HCT116 (cell line): Measurements from ENCODE around the gene RGSL1. TPM values are rescaled to one million over a fixed set of nuclear protein-coding genes. Genes with fewer than 3 reads are reported as not detected.

Experiments used
- ATAC-seq: fragments of 200-7000 bp; cut with Tn5 transposase; 2 replicates; pipeline ENCODE4 v1.9.1; 2020; ENCODE audit warnings: mild to moderate bottlenecking, moderate library complexity
- BruUV-seq: library from RNA; stranded (reverse); fragments of 400-500 nt; replicated peaks from 2 replicates; lab custom pipeline; 2021; lab: Mats Ljungman, UMichigan
- CTCF ChIA-PET: fragments of 300-600 bp; sonication (Branson Sonifier 250); formaldehyde crosslinking; loops from one replicate; lab custom pipeline; 2021; ENCODE audit warnings: antibody characterized with exemption; lab: Charles Lee
- POLR2A ChIA-PET: fragments of 300-600, 350-600 bp; sonication (Branson Sonifier 250); formaldehyde crosslinking; loops from one replicate; lab custom pipeline; 2021; ENCODE audit warnings: antibody characterized with exemption; lab: Charles Lee
- RAD21 ChIA-PET, 2 experiments: fragments of 300-600 bp; sonication (Branson Sonifier 250); formaldehyde crosslinking; loops; one replicate each; lab custom pipeline; 2023; ENCODE audit warnings: low total read pairs in 2 of 2; ENCODE audit not compliant: uncharacterized antibody in 2 of 2, unreplicated experiment in 2 of 2, low non-redundant PET in 1 of 2; lab: Charles Lee
- DNase-seq: peaks from one replicate; pipeline ENCODE4 v3.0.0-alpha.2; 2010; ENCODE audit warnings: low read depth, low spot score
- H2AFZ ChIP-seq: fragments of 200-600 bp; shearing (Covaris generic), sonication (generic); 2 replicates; pipeline ENCODE4 v1.6.1; 2017; ENCODE audit warnings: low read depth, mixed run types, mixed read lengths, antibody characterized with exemption, low read length; ENCODE audit not compliant: poor library complexity, severe bottlenecking
- H3K27ac ChIP-seq: 2 replicates; pipeline ENCODE4 v1.5.1; 2012; ENCODE audit warnings: low read depth, low read length
- H3K27me3 ChIP-seq: fragments of 200-600 bp; sonication (generic); 2 replicates; pipeline ENCODE4 v1.6.1; 2016; ENCODE audit warnings: mixed run types, low read length, mixed read lengths; ENCODE audit not compliant: insufficient read depth
- H3K36me3 ChIP-seq, 2 experiments: fragments of 200-500 bp in 1 of 2; fragments of 200-600 bp in 1 of 2; sonication (Bioruptor generic) in 1 of 2; sonication (generic) in 1 of 2; 2 replicates each; pipeline versions ENCODE4 v1.5.1 to v1.6.1; 2014 to 2016; ENCODE audit warnings: low read length in 2 of 2, inconsistent platforms in 1 of 2, mixed read lengths in 1 of 2, mixed run types in 1 of 2; ENCODE audit not compliant: insufficient read depth in 2 of 2, control insufficient read depth in 1 of 2
- H3K4me1 ChIP-seq, 2 experiments: fragments of 200-600 bp in 1 of 2; sonication (generic) in 1 of 2; 2 replicates each; pipeline versions ENCODE4 v1.5.1 to v1.6.1; 2012 to 2017; ENCODE audit warnings: low read length in 2 of 2, inconsistent platforms in 1 of 2, mild to moderate bottlenecking in 1 of 2, mixed read lengths in 1 of 2, mixed run types in 1 of 2, moderate library complexity in 1 of 2; ENCODE audit not compliant: insufficient read depth in 2 of 2, control insufficient read depth in 1 of 2
- H3K4me2 ChIP-seq: fragments of 200-600 bp; sonication (generic); 2 replicates; pipeline ENCODE4 v1.6.1; 2017; ENCODE audit warnings: mixed run types, low read length, mixed read lengths
- H3K4me3 ChIP-seq, 2 experiments: fragments of 200-600 bp in 1 of 2; sonication (generic) in 1 of 2; replicated peaks in 1 of 2; 2 replicates each; pipeline ENCODE4 v1.5.1; 2011 to 2016; ENCODE audit warnings: low read length in 2 of 2, control low read depth in 1 of 2, low read depth in 1 of 2, mild to moderate bottlenecking in 1 of 2, mixed read lengths in 1 of 2, mixed run types in 1 of 2
- H3K79me2 ChIP-seq: fragments of 200-600 bp; sonication (generic); 2 replicates; pipeline ENCODE4 v1.6.1; 2017; ENCODE audit warnings: mild to moderate bottlenecking, mixed run types, low read length, moderate library complexity, mixed read lengths; ENCODE audit not compliant: insufficient read depth
- H3K9ac ChIP-seq: fragments of 200-600 bp; sonication (generic); 2 replicates; pipeline ENCODE4 v1.6.1; 2016; ENCODE audit warnings: low read length, mixed read lengths
- H3K9me2 ChIP-seq: fragments of 200-600 bp; sonication (generic), shearing (Covaris generic); 2 replicates; pipeline ENCODE4 v1.6.1; 2017; ENCODE audit warnings: mixed run types, mild to moderate bottlenecking, moderate library complexity; ENCODE audit not compliant: insufficient read depth
- H3K9me3 ChIP-seq, 2 experiments: fragments of 200-500 bp in 1 of 2; fragments of 200-600 bp in 1 of 2; sonication (Bioruptor generic) in 1 of 2; sonication (generic) in 1 of 2; 2 replicates each; pipeline ENCODE4 v1.6.1; 2014 to 2017; ENCODE audit warnings: low read length in 2 of 2, mixed read lengths in 2 of 2, inconsistent platforms in 1 of 2, low read depth in 1 of 2, mild to moderate bottlenecking in 1 of 2, mixed run types in 1 of 2, moderate library complexity in 1 of 2; ENCODE audit not compliant: control insufficient read depth in 1 of 2, insufficient read depth in 1 of 2
- H4K20me1 ChIP-seq: fragments of 200-600 bp; sonication (generic), shearing (Covaris generic); 2 replicates; pipeline ENCODE4 v1.6.1; 2017; ENCODE audit warnings: mixed run types, mild to moderate bottlenecking, moderate library complexity; ENCODE audit not compliant: insufficient read depth
- CEBPB ChIP-seq: IDR thresholded peaks from 2 replicates; pipeline ENCODE4 v1.6.1; 2012; ENCODE audit warnings: low read depth
- ELF1 ChIP-seq: IDR thresholded peaks from 2 replicates; pipeline ENCODE4 v1.6.1; 2012; ENCODE audit warnings: low read depth, borderline replicate concordance
- EZH2phosphoT487 ChIP-seq: fragments of 200-600 bp; IDR thresholded peaks from 2 replicates; pipeline ENCODE4 v1.6.1; 2018; ENCODE audit warnings: antibody characterized with exemption, borderline replicate concordance
- FOSL1 ChIP-seq: IDR thresholded peaks from 2 replicates; pipeline ENCODE4 v1.6.1; 2012; ENCODE audit warnings: low read depth
- JUND ChIP-seq: IDR thresholded peaks from 2 replicates; pipeline ENCODE4 v1.6.1; 2012
- MAX ChIP-seq: IDR thresholded peaks from 2 replicates; pipeline ENCODE4 v1.6.1; 2012
- POLR2A ChIP-seq: IDR thresholded peaks from 2 replicates; pipeline ENCODE4 v1.7.0; 2011; ENCODE audit warnings: borderline replicate concordance; ENCODE audit not compliant: insufficient read depth, insufficient read length; ENCODE audit errors: extremely low read depth
- RAD21 ChIP-seq: IDR thresholded peaks from 2 replicates; pipeline ENCODE4 v1.6.1; 2012; ENCODE audit warnings: low read depth, mild to moderate bottlenecking
- SRF ChIP-seq: IDR thresholded peaks from 2 replicates; pipeline ENCODE4 v1.6.1; 2012; ENCODE audit warnings: low read depth
- ZBTB33 ChIP-seq: IDR thresholded peaks from 2 replicates; pipeline ENCODE4 v1.6.1; 2011; ENCODE audit warnings: mild to moderate bottlenecking, low read length, moderate library complexity; ENCODE audit not compliant: insufficient replicate concordance; ENCODE audit errors: extremely low read depth
- ZNF274 ChIP-seq: fragments of 200-500 bp; sonication (Bioruptor generic); IDR thresholded peaks from 2 replicates; pipeline ENCODE4 v1.6.1; 2014; ENCODE audit warnings: mild to moderate bottlenecking, low read depth, low read length, inconsistent platforms
- intact Hi-C: fragments of 100-400 bp; cut with micrococcal nuclease; formaldehyde crosslinking; loops from 2 replicates; pipeline ENCODE4 v1.10.0; 2022
- total RNA-seq: library from RNA; stranded (reverse); gene quantifications from one replicate; pipeline ENCODE4 v1.2.1, GENCODE V29; 2021; ENCODE audit not compliant: unreplicated experiment
- TF ChIP-seq, protein P1 (sequence below), 3 experiments: fragments of 200-600 bp in 1 of 3; sonication (generic) in 1 of 3; IDR thresholded peaks in 2 of 3; conservative IDR thresholded peaks in 1 of 3; 2 replicates each; pipeline ENCODE4 v1.5.1; 2012 to 2017; ENCODE audit warnings: low read depth in 2 of 3, low read length in 2 of 3, antibody characterized with exemption in 1 of 3, borderline replicate concordance in 1 of 3, control low read depth in 1 of 3, mild to moderate bottlenecking in 1 of 3, mixed read lengths in 1 of 3, mixed run types in 1 of 3, moderate library complexity in 1 of 3; ENCODE audit not compliant: insufficient read depth in 1 of 3

RGSL1 gene
- total RNA-seq, 1 experiment from 2014 or later, result not detected

DNA sequence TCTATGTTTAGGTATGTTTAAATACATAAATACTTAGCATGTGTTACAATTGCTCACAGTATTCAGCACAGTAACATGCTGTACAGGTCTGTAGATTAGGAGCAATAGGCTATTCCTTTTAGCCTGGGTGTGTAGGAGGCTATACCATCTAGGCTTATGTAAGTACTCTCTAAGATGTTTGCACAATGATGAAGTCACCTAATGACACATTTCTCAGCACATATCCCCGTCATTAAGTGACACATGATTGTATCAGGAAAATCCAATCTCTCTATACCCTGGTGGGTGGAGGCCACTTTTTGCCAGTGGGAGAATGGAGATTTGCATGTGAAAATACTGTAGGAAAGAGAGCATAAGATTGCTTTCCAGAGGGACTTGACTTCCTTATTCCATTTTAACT is 43.9 kb upstream of the RGSL1 start:
- CTCF ChIA-PET, result no interaction called here
- H3K4me2 ChIP-seq, result no peak overlapping the region
- no peaks in the 10 kb centered on the region for H3K79me2 ChIP-seq
- POLR2A ChIA-PET, result no interaction called here
- DNase-seq (no peak), ATAC-seq (no peak)
- no peak overlapping the region for H3K27ac ChIP-seq
- H3K9me2 ChIP-seq, result no peaks in the 10 kb centered on the region
- H3K4me1 ChIP-seq, result no peaks in the 10 kb centered on the region
- H3K27me3 ChIP-seq, result no peaks in the 10 kb centered on the region
- RAD21 ChIA-PET, result no interaction called here
- TF ChIP-seq MAX, result no peak
- no TSS peak for BruUV-seq
- no peak overlapping the region for H3K4me3 ChIP-seq
- no peak overlapping the region for H3K9ac ChIP-seq
- H3K36me3 ChIP-seq, result no peaks in the 10 kb centered on the region
- intact Hi-C loops, result no loop called here
- H3K9me3 ChIP-seq, result no peaks in the 10 kb centered on the region
- H2AFZ ChIP-seq, result no peak overlapping the region
- no peaks in the 10 kb centered on the region for H4K20me1 ChIP-seq

GRCh38 chr1:182407724-182408123 is 42.2 kb upstream of the RGSL1 start:
- intact Hi-C loops, result no loop called here
- BruUV-seq, result no TSS peak
- H2AFZ ChIP-seq, result no peak overlapping the region
- TF ChIP-seq ZNF274, result no peak
- no peak for TF ChIP-seq JUND
- TF ChIP-seq CEBPB, result no peak
- no peak for TF ChIP-seq MAX
- no peak for TF ChIP-seq ELF1
- no peak for TF ChIP-seq FOSL1
- no peak for TF ChIP-seq RAD21
- TF ChIP-seq EZH2phosphoT487, result no peak
- TF ChIP-seq POLR2A, result no peak
- TF ChIP-seq ZBTB33, result no peak
- no peak for TF ChIP-seq SRF
- TF ChIP-seq, protein P1, sequence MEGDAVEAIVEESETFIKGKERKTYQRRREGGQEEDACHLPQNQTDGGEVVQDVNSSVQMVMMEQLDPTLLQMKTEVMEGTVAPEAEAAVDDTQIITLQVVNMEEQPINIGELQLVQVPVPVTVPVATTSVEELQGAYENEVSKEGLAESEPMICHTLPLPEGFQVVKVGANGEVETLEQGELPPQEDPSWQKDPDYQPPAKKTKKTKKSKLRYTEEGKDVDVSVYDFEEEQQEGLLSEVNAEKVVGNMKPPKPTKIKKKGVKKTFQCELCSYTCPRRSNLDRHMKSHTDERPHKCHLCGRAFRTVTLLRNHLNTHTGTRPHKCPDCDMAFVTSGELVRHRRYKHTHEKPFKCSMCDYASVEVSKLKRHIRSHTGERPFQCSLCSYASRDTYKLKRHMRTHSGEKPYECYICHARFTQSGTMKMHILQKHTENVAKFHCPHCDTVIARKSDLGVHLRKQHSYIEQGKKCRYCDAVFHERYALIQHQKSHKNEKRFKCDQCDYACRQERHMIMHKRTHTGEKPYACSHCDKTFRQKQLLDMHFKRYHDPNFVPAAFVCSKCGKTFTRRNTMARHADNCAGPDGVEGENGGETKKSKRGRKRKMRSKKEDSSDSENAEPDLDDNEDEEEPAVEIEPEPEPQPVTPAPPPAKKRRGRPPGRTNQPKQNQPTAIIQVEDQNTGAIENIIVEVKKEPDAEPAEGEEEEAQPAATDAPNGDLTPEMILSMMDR (IDR thresholded peaks at IDR 0.05 in 2 of 3, conservative IDR thresholded peaks at IDR 0.05 in 1 of 3; ENCODE audit: borderline replicate concordance in 1 of 3, insufficient read depth in 1 of 3, low read depth in 2 of 3, low read length in 2 of 3), result no peak

More at GRCh38 chr1:182407724-182408123, 42.2 kb upstream of the RGSL1 start:
- no peak overlapping the region for H3K4me2 ChIP-seq
- ChIA-PET POLR2A (interaction anchor here (3.0 kb wide), 1 partner anchor 16 kb away, joined by 15 read pairs; the partner anchor contains the start of gene GLUL), RAD21 (no interaction called here), CTCF (interaction anchor here (1.1 to 1.4 kb wide), 2 partner anchors 11 to 265 kb away, joined by 4 to 6 read pairs; no protein-coding TSS in a partner anchor)
- no peaks in the 10 kb centered on the region for H3K9me2 ChIP-seq
- H3K36me3 ChIP-seq, result no peaks in the 10 kb centered on the region
- no peak overlapping the region for H3K27ac ChIP-seq
- ATAC-seq, result no peak
- H3K9ac ChIP-seq, result no peak overlapping the region
- no peaks in the 10 kb centered on the region for H3K79me2 ChIP-seq
- no peak for DNase-seq
- no peaks in the 10 kb centered on the region for H3K4me1 ChIP-seq
- H4K20me1 ChIP-seq, result no peaks in the 10 kb centered on the region
- H3K27me3 ChIP-seq, result no peaks in the 10 kb centered on the region
- no peaks in the 10 kb centered on the region for H3K9me3 ChIP-seq
- H3K4me3 ChIP-seq, result no peak overlapping the region
